ENCODE data around the gene MACIR.

DNA sequence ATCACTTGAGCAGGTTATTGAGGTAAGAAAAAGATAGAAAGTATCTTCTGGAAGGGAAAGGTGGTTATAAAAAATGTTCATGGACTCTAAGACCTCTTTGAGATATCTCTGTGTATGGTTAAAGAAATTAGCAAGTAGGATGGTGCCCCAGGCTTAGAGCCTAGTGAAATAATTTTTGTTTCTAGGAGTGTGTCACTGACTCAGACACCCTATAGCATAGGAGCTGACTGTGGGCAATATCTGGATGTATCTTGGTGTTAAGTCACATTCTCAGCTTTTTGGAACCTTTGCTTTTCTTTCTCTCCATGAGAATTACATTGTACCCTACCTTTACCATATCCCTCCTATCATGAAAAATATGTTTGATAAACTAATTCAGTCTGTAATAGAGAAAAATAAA, 12.0 kb downstream of the MACIR start:
- no peak for TF ChIP-seq CTCF (conservative IDR thresholded peaks at IDR 0.05)
- no peak for TF ChIP-seq EZH2 (IDR thresholded peaks at IDR 0.05; ENCODE audit: low read depth)

All from PC-9 (cell line).